Activated CD4-positive, alpha-beta T cell treated with anti-CD3 and anti-CD28 coated beads, Interleukin-2, amount 50 U/mL, for 4 hours (primary cell): ENCODE results near the gene PPFIA2.

Experiments
- DNase-seq, 2 experiments: peaks; one replicate each; pipeline ENCODE4 v3.0.0-alpha.2; 2020

The PPFIA2 gene

DNA sequence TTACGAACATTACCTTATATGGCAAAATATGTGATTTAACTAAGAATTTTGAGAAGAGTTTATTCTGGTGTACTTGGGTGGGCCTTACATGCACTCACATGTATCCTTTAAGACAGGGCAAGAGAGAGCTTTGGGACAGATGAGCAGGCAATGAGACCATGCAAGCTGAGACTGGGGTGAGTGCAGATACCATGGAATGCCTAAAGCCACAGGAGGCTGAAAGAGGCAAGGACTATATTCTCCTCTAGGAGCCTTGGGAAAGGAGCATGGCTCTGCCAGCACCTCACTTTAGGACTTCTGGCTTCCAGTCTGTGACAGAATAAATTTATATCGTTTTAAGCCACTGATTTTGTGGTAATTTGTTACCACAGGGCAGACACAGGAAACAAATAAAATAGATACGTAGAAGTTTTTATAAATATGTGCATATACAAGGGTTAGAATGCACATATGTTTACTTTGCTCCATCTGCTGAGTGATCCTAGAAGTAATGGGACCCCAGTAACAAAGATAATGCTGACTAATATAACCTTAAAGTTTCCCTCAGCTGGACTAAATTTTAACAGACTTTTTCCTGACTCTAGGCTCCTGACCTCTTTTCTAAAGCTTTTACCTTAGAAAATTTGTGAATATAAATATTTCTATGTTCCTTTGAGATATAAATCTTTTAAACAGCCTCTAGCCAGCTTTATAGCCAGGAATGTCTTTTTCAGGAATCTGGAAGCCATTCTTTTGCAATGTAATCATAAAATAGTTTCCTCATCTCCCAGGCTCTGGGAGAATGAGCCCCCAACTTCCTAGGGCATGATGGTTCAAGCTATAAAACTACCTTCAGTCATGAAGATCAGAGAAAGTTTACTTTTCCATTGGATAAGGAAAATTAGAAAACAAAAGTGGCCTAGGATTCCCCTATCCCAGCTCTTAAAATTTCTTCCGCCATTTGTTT, 216.8 kb downstream of the PPFIA2 start:
- DNase-seq, result no peak

GRCh38 chr12:81541121-81541520, 218.0 kb downstream of the PPFIA2 start:
- no peak for DNase-seq

GRCh38 chr12:81539279-81539678, 219.9 kb downstream of the PPFIA2 start:
- DNase-seq, result no peak

- DNase-seq, result no peak
Observed at GRCh38 chr12:81533054-81533453, 226.1 kb downstream of the PPFIA2 start.

DNA sequence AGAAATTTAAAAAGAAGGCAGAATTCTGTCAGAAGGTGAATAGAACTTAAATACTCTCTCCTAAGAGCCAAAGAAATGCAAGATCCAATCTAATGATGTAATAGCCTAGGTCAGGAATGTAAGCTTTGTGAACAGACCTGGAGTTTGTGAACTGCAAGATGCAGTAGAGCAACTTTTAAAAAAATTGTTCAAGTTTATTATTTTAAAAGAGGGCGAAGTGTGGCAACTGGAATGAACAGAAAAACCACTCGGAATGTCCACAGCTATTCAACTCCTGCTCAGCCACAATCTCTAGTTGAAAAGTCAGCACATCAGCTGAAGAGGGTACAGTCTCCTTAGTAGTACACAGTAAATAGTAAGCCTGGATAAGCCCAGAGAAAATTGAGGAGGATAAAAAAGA, 228.8 kb downstream of the PPFIA2 start:
- no peak for DNase-seq

GRCh38 chr12:81520064-81520945, 238.8 kb downstream of the PPFIA2 start:
- DNase-seq, result no peak

GRCh38 chr12:81518638-81519037, 240.5 kb downstream of the PPFIA2 start:
- no peak for DNase-seq

- no peak for DNase-seq
Observed at GRCh38 chr12:81517296-81517695, 241.9 kb downstream of the PPFIA2 start.

- DNase-seq, result no peak
Observed at GRCh38 chr12:81502912-81503695, 256.0 kb downstream of the PPFIA2 start.

- no peak for DNase-seq
Observed at GRCh38 chr12:81500788-81501187, 258.4 kb downstream of the PPFIA2 start.

GRCh38 chr12:81499809-81500208, 259.3 kb downstream of the PPFIA2 start:
- DNase-seq, result no peak

DNA sequence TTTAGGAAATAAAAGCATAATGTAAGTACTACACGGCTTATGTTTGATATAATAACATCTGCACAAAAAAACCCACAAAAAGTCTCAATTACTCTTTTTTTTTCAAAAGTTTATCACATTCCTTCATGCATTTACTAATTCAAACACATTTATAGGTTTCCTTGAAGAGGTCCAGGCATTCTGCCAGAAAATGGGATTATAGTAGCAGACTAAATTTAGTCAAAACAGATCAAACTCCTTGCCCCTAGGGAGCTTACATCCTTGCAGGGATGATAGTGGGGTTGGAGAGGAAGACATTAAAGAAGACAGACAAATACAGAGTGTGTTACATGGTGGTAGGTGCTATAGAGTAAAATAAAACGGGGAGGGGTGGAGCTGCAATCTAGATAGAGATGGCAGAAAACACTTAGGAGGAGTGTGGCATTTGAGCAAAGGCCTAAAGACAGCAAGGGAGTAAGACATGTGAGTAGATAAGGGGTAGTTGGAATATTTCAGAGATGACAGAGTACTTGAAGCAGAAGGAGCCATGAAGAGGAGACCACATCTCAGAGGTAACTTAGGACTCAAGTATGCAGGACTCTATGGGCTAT, 266.9 kb downstream of the PPFIA2 start:
- DNase-seq, result no peak

GRCh38 chr12:81472934-81473333, 286.2 kb downstream of the PPFIA2 start:
- DNase-seq, result no peak

GRCh38 chr12:81470923-81471322, 288.2 kb downstream of the PPFIA2 start:
- no peak for DNase-seq

DNA sequence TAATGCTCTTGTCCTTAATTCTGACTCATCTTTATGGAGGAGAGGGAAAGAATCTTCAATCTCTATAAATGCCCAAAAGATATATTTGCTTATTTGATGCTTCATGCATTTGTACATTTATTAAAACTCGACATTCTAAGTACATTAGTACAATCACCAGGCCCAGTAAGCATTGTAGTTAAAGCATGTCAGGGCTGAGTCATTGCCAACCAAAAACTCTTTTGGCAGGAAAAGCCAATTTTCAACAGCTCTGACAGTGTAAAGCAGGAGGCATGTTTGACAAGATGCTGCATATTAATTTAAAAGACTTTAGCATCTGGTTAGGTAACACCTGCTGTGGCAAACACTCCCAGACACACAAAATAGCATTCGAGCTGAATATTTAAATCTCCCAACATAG, 290.9 kb downstream of the PPFIA2 start:
- no peak for DNase-seq

- DNase-seq, result no peak
Observed at GRCh38 chr12:81465876-81466275, 293.3 kb downstream of the PPFIA2 start.

DNA sequence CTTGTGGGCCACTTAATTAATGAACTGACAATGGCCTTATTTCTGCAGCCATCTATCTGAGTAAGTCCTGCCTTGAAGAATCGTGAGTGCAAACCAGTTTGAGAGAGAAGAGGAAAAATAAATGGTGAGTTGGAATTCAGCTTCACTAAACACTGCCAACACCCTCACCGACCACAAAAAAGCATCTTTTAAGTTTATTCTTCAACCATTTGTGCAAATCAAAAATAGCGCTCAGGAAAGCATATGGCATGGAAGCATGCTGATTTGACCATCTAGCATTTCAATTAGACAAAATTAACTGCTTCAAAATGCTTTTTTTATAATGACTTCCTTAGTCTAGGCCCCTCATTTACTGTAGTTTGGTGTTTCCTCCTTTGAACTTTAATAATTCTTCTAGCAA, 294.0 kb downstream of the PPFIA2 start:
- DNase-seq, result no peak

GRCh38 chr12:81461163-81461562, 298.0 kb downstream of the PPFIA2 start:
- no peak for DNase-seq

- DNase-seq, result no peak
Observed at GRCh38 chr12:81450920-81451739, 308.0 kb downstream of the PPFIA2 start.

DNA sequence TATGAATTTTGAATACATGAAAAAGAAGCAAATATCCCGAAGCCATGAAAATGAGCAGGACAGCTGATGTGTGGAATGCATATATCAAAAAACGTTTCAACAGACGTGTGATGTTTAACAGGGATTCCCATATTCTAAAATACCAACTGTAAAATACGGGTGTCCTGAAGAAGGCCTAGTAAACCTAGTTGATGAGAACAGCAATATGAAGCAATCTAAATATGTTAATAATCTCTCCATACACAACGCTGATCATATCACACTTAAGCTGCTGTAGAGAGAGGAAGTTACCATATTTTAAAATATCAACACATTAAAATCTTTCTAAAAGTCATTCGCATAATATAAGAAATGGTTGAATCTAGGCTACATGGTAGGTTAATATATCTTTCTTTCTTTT, 317.5 kb downstream of the PPFIA2 start:
- DNase-seq, result no peak

- no peak for DNase-seq
Observed at GRCh38 chr12:81440001-81440400, 319.1 kb downstream of the PPFIA2 start.

DNA sequence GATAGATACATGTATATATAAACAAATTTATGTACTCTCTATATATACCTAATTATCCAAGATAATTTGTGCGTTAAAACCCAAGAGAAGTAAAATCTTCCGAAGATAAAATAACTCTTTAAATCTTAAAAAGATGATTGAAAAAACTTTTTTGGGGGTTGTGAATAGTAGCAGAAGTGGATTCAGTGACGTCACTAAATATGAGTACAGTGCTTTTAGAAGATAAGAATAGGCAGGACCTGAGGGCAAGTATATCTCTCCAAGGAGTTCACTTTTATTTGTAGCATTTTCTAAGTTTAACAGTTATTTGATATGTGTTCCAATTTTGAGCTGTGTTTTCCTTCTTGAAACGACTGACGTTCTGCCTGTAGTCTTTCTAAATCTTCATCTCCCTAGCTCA, 319.8 kb downstream of the PPFIA2 start:
- no peak for DNase-seq
